DOHH2 (cell line): Measurements from ENCODE around the gene MAML2.

ENCODE experiments used
- H3F3A ChIP-seq: fragments of 200-600 bp; sonication (generic), shearing (Covaris generic); 2 replicates; pipeline ENCODE4 v1.6.0; 2016; ENCODE audit warnings: antibody characterized with exemption, mild to moderate bottlenecking; ENCODE audit not compliant: control insufficient read depth, insufficient read depth
- H3K27ac ChIP-seq: fragments of 200-600 bp; sonication (generic); 2 replicates; pipeline ENCODE4 v1.5.1; 2014; ENCODE audit warnings: low read depth, mild to moderate bottlenecking, low read length, moderate library complexity
- H3K27me3 ChIP-seq: fragments of 200-600 bp; sonication (generic); 2 replicates; pipeline ENCODE4 v1.6.1; 2014; ENCODE audit warnings: mild to moderate bottlenecking, low read length, mixed read lengths; ENCODE audit not compliant: control insufficient read depth
- H3K36me3 ChIP-seq: fragments of 200-600 bp; sonication (generic); 2 replicates; pipeline ENCODE4 v1.6.1; 2014; ENCODE audit warnings: mild to moderate bottlenecking, low read length, moderate library complexity, mixed read lengths; ENCODE audit not compliant: control insufficient read depth
- H3K4me1 ChIP-seq: fragments of 200-600 bp; sonication (generic); 2 replicates; pipeline ENCODE4 v1.6.1; 2014; ENCODE audit warnings: mild to moderate bottlenecking, low read length, mixed read lengths; ENCODE audit not compliant: control insufficient read depth
- H3K4me2 ChIP-seq: fragments of 200-600 bp; sonication (generic); 2 replicates; pipeline ENCODE4 v1.6.0; 2014; ENCODE audit warnings: mild to moderate bottlenecking, low read length, moderate library complexity
- H3K4me3 ChIP-seq: fragments of 200-600 bp; sonication (generic); 2 replicates; pipeline ENCODE4 v1.5.1; 2014; ENCODE audit warnings: mild to moderate bottlenecking, low read length, mixed read lengths
- H3K79me2 ChIP-seq: fragments of 200-600 bp; sonication (generic); 2 replicates; pipeline ENCODE4 v1.6.1; 2014; ENCODE audit warnings: mild to moderate bottlenecking, low read length, mixed read lengths; ENCODE audit not compliant: control insufficient read depth
- H3K9me2 ChIP-seq: fragments of 200-600 bp; sonication (generic); replicated peaks from 2 replicates; pipeline ENCODE4 v1.6.1; 2014; ENCODE audit warnings: mild to moderate bottlenecking, low read length, mixed read lengths; ENCODE audit not compliant: control insufficient read depth
- H3K9me3 ChIP-seq: fragments of 200-600 bp; sonication (generic); 2 replicates; pipeline ENCODE4 v1.6.1; 2014; ENCODE audit warnings: antibody characterized with exemption, low read length, mixed read lengths; ENCODE audit not compliant: control insufficient read depth, insufficient read depth
- H4K20me1 ChIP-seq: fragments of 200-600 bp; sonication (generic); 2 replicates; pipeline ENCODE4 v1.6.0; 2014; ENCODE audit warnings: low read depth, mild to moderate bottlenecking, antibody characterized with exemption, low read length, moderate library complexity; ENCODE audit not compliant: control insufficient read depth, insufficient read depth
- CTCF ChIP-seq: fragments of 200-600 bp; sonication (generic); IDR thresholded peaks from one replicate; pipeline ENCODE4 v1.5.1; 2014; ENCODE audit warnings: antibody characterized with exemption, mild to moderate bottlenecking, low read depth, low read length; ENCODE audit not compliant: poor library complexity, severe bottlenecking
- EZH2phosphoT487 ChIP-seq: fragments of 200-600 bp; sonication (generic); IDR thresholded peaks from 2 replicates; pipeline ENCODE4 v1.6.1; 2017; ENCODE audit warnings: borderline replicate concordance, mild to moderate bottlenecking, antibody characterized with exemption, low read length, moderate library complexity, mixed read lengths

Gene MAML2

GRCh38 chr11:96238563-96239135, 104.3 kb downstream of the MAML2 start:
- TF ChIP-seq EZH2phosphoT487: no peak
- H3K4me3 ChIP-seq: no peak overlapping the region

GRCh38 chr11:96237766-96238266, 105.2 kb downstream of the MAML2 start:
- no peak overlapping the region for H3K27ac ChIP-seq
- TF ChIP-seq CTCF: no peak
- no peak for TF ChIP-seq EZH2phosphoT487
- H3K4me3 ChIP-seq: no peak overlapping the region
- H3K79me2 ChIP-seq: no peaks in the 10 kb centered on the region
- no peaks in the 10 kb centered on the region for H4K20me1 ChIP-seq
- no peaks in the 10 kb centered on the region for H3F3A ChIP-seq
- H3K9me2 ChIP-seq: no peaks in the 10 kb centered on the region
- H3K4me1 ChIP-seq: peaks cover 17% of the 10 kb centered on the region
- H3K27me3 ChIP-seq: peaks cover 2% of the 10 kb centered on the region; the same call in 1 of the 2 replicates
- H3K4me2 ChIP-seq: no peak overlapping the region
- H3K9me3 ChIP-seq: no peaks in the 10 kb centered on the region
- no peaks in the 10 kb centered on the region for H3K36me3 ChIP-seq

More at GRCh38 chr11:96238563-96239135, 104.3 kb downstream of the MAML2 start:
- H3K4me2 ChIP-seq: no peak overlapping the region
- no peaks in the 10 kb centered on the region for H3K9me2 ChIP-seq
- H3K79me2 ChIP-seq: no peaks in the 10 kb centered on the region
- no peaks in the 10 kb centered on the region for H3F3A ChIP-seq
- peaks cover 26% of the 10 kb centered on the region for H3K4me1 ChIP-seq
- no peak overlapping the region for H3K27ac ChIP-seq
- no peaks in the 10 kb centered on the region for H3K36me3 ChIP-seq
- H3K9me3 ChIP-seq: no peaks in the 10 kb centered on the region
- peaks cover 2% of the 10 kb centered on the region; the same call in 1 of the 2 replicates for H3K27me3 ChIP-seq
- H4K20me1 ChIP-seq: no peaks in the 10 kb centered on the region

GRCh38 chr11:96235751-96236150, 107.2 kb downstream of the MAML2 start:
- H3K9me2 ChIP-seq: no peaks in the 10 kb centered on the region
- H3K36me3 ChIP-seq: no peaks in the 10 kb centered on the region
- no peak overlapping the region for H3K4me3 ChIP-seq
- no peak overlapping the region for H3K27ac ChIP-seq
- no peaks in the 10 kb centered on the region for H3K79me2 ChIP-seq
- no peaks in the 10 kb centered on the region for H3K9me3 ChIP-seq
- H3F3A ChIP-seq: no peaks in the 10 kb centered on the region
- TF ChIP-seq CTCF: no peak
- no peak for TF ChIP-seq EZH2phosphoT487
- H4K20me1 ChIP-seq: no peaks in the 10 kb centered on the region
- peaks cover 8% of the 10 kb centered on the region for H3K4me1 ChIP-seq
- no peak overlapping the region for H3K4me2 ChIP-seq
- peaks cover 2% of the 10 kb centered on the region; the same call in 1 of the 2 replicates for H3K27me3 ChIP-seq

- no peaks in the 10 kb centered on the region for H3F3A ChIP-seq
- no peak overlapping the region for H3K4me3 ChIP-seq
- no peak overlapping the region for H3K27ac ChIP-seq
- TF ChIP-seq CTCF (no peak), EZH2phosphoT487 (no peak)
- no peaks in the 10 kb centered on the region for H3K9me3 ChIP-seq
- H4K20me1 ChIP-seq: no peaks in the 10 kb centered on the region
- H3K4me1 ChIP-seq: peaks cover 16% of the 10 kb centered on the region
- peaks cover 2% of the 10 kb centered on the region; the same call in 1 of the 2 replicates for H3K27me3 ChIP-seq
- no peak overlapping the region for H3K4me2 ChIP-seq
- no peaks in the 10 kb centered on the region for H3K79me2 ChIP-seq
- H3K9me2 ChIP-seq: no peaks in the 10 kb centered on the region
- H3K36me3 ChIP-seq: no peaks in the 10 kb centered on the region
These were observed 108.0 kb downstream of the MAML2 start for GRCh38 chr11:96234866-96235441.
